Glutamatergic neuron (in vitro differentiated cells): ENCODE results near the gene ANKRD12. TPM values are rescaled to one million over a fixed set of nuclear protein-coding genes. Genes with fewer than 3 reads are reported as not detected.

Experiments used
- DNase-seq: peaks from one replicate; pipeline ENCODE4 v3.0.0; 2022
- H3K27ac Mint-ChIP-seq: one replicate; pipeline ENCODE4 v1.8.0; 2020; ENCODE audit warnings: mild to moderate bottlenecking, mixed read lengths, inconsistent platforms; ENCODE audit not compliant: unreplicated experiment
- H3K27me3 Mint-ChIP-seq: one replicate; pipeline ENCODE4 v1.8.0; 2020; ENCODE audit warnings: mild to moderate bottlenecking, moderate library complexity, mixed read lengths, inconsistent platforms; ENCODE audit not compliant: unreplicated experiment
- H3K36me3 Mint-ChIP-seq: one replicate; pipeline ENCODE4 v1.8.0; 2020; ENCODE audit warnings: mild to moderate bottlenecking, mixed read lengths, inconsistent platforms; ENCODE audit not compliant: unreplicated experiment
- H3K4me1 Mint-ChIP-seq: one replicate; pipeline ENCODE4 v1.8.0; 2020; ENCODE audit warnings: mild to moderate bottlenecking, low read depth, mixed read lengths, inconsistent platforms; ENCODE audit not compliant: unreplicated experiment
- H3K4me3 Mint-ChIP-seq: one replicate; pipeline ENCODE4 v1.8.0; 2020; ENCODE audit warnings: mild to moderate bottlenecking, mixed read lengths, inconsistent platforms; ENCODE audit not compliant: unreplicated experiment
- H3K9me3 Mint-ChIP-seq: one replicate; pipeline ENCODE4 v1.8.0; 2020; ENCODE audit warnings: mild to moderate bottlenecking, moderate library complexity, mixed read lengths, inconsistent platforms; ENCODE audit not compliant: unreplicated experiment
- CTCF ChIP-seq: fragments of 200-600 bp; sonication (generic); IDR thresholded peaks from one replicate; pipeline ENCODE4 v1.5.0; 2021; ENCODE audit not compliant: partially characterized antibody, unreplicated experiment
- total RNA-seq: library from RNA; stranded (reverse); fragmentation: NEBNext Ultra II Directional; extraction: Animal tissue kit (Norgen Biotek cat#: 25700); gene quantifications from one replicate; pipeline ENCODE4 v1.2.1, GENCODE V29; 2021; ENCODE audit not compliant: unreplicated experiment

Gene ANKRD12
- total RNA-seq, 1 donor from 2014 or later = 41.6 TPM

GRCh38 chr18:9231852-9232486 lies 95.4 kb downstream of the ANKRD12 start:
- peaks cover 8% of the 10 kb centered on the region for H3K9me3 Mint-ChIP-seq
- no peak overlapping the region for H3K4me3 Mint-ChIP-seq
- peaks cover 26% of the 10 kb centered on the region for H3K36me3 Mint-ChIP-seq
- DNase-seq = no peak
- no peaks in the 10 kb centered on the region for H3K4me1 Mint-ChIP-seq
- H3K27ac Mint-ChIP-seq = no peak overlapping the region
- no peak for TF ChIP-seq CTCF
- no peaks in the 10 kb centered on the region for H3K27me3 Mint-ChIP-seq

- H3K27me3 Mint-ChIP-seq = peaks cover under 1% of the 10 kb centered on the region
- no peak overlapping the region for H3K27ac Mint-ChIP-seq
- H3K4me1 Mint-ChIP-seq = no peaks in the 10 kb centered on the region
- H3K9me3 Mint-ChIP-seq = peaks cover 8% of the 10 kb centered on the region
- no peak for TF ChIP-seq CTCF
- H3K36me3 Mint-ChIP-seq = peaks cover 26% of the 10 kb centered on the region
- no peak for DNase-seq
- no peak overlapping the region for H3K4me3 Mint-ChIP-seq
Measured at GRCh38 chr18:9232977-9233376, 96.4 kb downstream of the ANKRD12 start.

- TF ChIP-seq CTCF = no peak
- no peak overlapping the region for H3K4me3 Mint-ChIP-seq
- peaks cover 26% of the 10 kb centered on the region for H3K36me3 Mint-ChIP-seq
- peaks cover 8% of the 10 kb centered on the region for H3K9me3 Mint-ChIP-seq
- DNase-seq = no peak
- no peaks in the 10 kb centered on the region for H3K4me1 Mint-ChIP-seq
- peaks cover 1% of the 10 kb centered on the region for H3K27me3 Mint-ChIP-seq
- H3K27ac Mint-ChIP-seq = no peak overlapping the region
Measured at GRCh38 chr18:9233771-9234440, 97.3 kb downstream of the ANKRD12 start.

- Mint-ChIP-seq H3K4me3 (no peak overlapping the region), H3K9me3 (peaks cover 8% of the 10 kb centered on the region), H3K36me3 (peaks cover 26% of the 10 kb centered on the region), H3K27me3 (peaks cover 1% of the 10 kb centered on the region), H3K4me1 (no peaks in the 10 kb centered on the region), H3K27ac (no peak overlapping the region)
- TF ChIP-seq CTCF = no peak
- no peak for DNase-seq
Measured at GRCh38 chr18:9234528-9234927, 97.9 kb downstream of the ANKRD12 start.

GRCh38 chr18:9237981-9238380 lies 101.4 kb downstream of the ANKRD12 start:
- peaks cover 7% of the 10 kb centered on the region for H3K9me3 Mint-ChIP-seq
- no peak for DNase-seq
- H3K27ac Mint-ChIP-seq = no peak overlapping the region
- no peaks in the 10 kb centered on the region for H3K4me1 Mint-ChIP-seq
- peaks cover 1% of the 10 kb centered on the region for H3K27me3 Mint-ChIP-seq
- H3K36me3 Mint-ChIP-seq = peaks cover 7% of the 10 kb centered on the region
- H3K4me3 Mint-ChIP-seq = no peak overlapping the region
- no peak for TF ChIP-seq CTCF
